ENCODE data around the gene ARHGEF26. TPM values are rescaled to one million over a fixed set of nuclear protein-coding genes. Genes with fewer than 3 reads are reported as not detected.

The ARHGEF26 gene
- total RNA-seq, 1 donor from 2014 or later: 33.8 TPM

- Histone ChIP-seq H3K27me3 (no peaks in the 10 kb centered on the region), H3K27ac (no peak overlapping the region), H3K9me3 (no peaks in the 10 kb centered on the region), H3K4me3 (no peak overlapping the region), H3K36me3 (peaks cover 4 to 6% of the 10 kb centered on the region in 2 donors), H3K4me1 (no peaks in the 10 kb centered on the region)
- intact Hi-C loops (cut with DNase I): no loop called here
- no peak for DNase-seq (ENCODE audit: low spot score in 2 of 2)
- TF ChIP-seq CTCF (IDR thresholded peaks at IDR 0.05): no peak
These were observed 11.7 kb downstream of the ARHGEF26 start for GRCh38 chr3:154132777-154133375.

- no peaks in the 10 kb centered on the region for H3K4me1 ChIP-seq
- DNase-seq (ENCODE audit: low spot score in 2 of 2): no peak
- H3K27me3 ChIP-seq: no peaks in the 10 kb centered on the region
- intact Hi-C loops (cut with DNase I): no loop called here
- no peak for TF ChIP-seq CTCF (IDR thresholded peaks at IDR 0.05)
- no peaks in the 10 kb centered on the region for H3K36me3 ChIP-seq
- H3K4me3 ChIP-seq: no peak overlapping the region
- H3K9me3 ChIP-seq: no peaks in the 10 kb centered on the region
- H3K27ac ChIP-seq: no peak overlapping the region
These were observed 14.5 kb downstream of the ARHGEF26 start for GRCh38 chr3:154135511-154136173.

- Histone ChIP-seq H3K4me1 (no peaks in the 10 kb centered on the region), H3K9me3 (no peaks in the 10 kb centered on the region), H3K4me3 (no peak overlapping the region), H3K36me3 (no peaks in the 10 kb centered on the region), H3K27me3 (no peaks in the 10 kb centered on the region), H3K27ac (no peak overlapping the region)
- intact Hi-C loops (cut with DNase I): no loop called here
- no peak for TF ChIP-seq CTCF (IDR thresholded peaks at IDR 0.05)
- DNase-seq (ENCODE audit: low spot score in 2 of 2): no peak
These were observed 15.8 kb downstream of the ARHGEF26 start for GRCh38 chr3:154137036-154137435.

GRCh38 chr3:154139996-154140436 lies 18.8 kb downstream of the ARHGEF26 start:
- intact Hi-C loops (cut with DNase I): no loop called here
- Histone ChIP-seq H3K36me3 (no peaks in the 10 kb centered on the region), H3K27ac (no peak overlapping the region), H3K27me3 (no peaks in the 10 kb centered on the region), H3K4me1 (no peaks in the 10 kb centered on the region), H3K4me3 (no peak overlapping the region), H3K9me3 (no peaks in the 10 kb centered on the region)
- TF ChIP-seq CTCF (IDR thresholded peaks at IDR 0.05): no peak
- DNase-seq (ENCODE audit: low spot score in 2 of 2): no peak

- Histone ChIP-seq H3K36me3 (no peaks in the 10 kb centered on the region), H3K27ac (no peak overlapping the region), H3K4me3 (no peak overlapping the region), H3K27me3 (no peaks in the 10 kb centered on the region), H3K4me1 (no peaks in the 10 kb centered on the region), H3K9me3 (no peaks in the 10 kb centered on the region)
- intact Hi-C loops (cut with DNase I): no loop called here
- DNase-seq (ENCODE audit: low spot score in 2 of 2): no peak
- no peak for TF ChIP-seq CTCF (IDR thresholded peaks at IDR 0.05)
These were observed 21.4 kb downstream of the ARHGEF26 start for GRCh38 chr3:154142608-154143007.

Data from ascending aorta (tissue), 2 donors.